ENCODE measurements around the gene KCNQ1.

Gene KCNQ1

GRCh38 chr11:2778630-2779498 lies 334.1 kb downstream of the KCNQ1 start:
- TF ChIP-seq, protein P1, sequence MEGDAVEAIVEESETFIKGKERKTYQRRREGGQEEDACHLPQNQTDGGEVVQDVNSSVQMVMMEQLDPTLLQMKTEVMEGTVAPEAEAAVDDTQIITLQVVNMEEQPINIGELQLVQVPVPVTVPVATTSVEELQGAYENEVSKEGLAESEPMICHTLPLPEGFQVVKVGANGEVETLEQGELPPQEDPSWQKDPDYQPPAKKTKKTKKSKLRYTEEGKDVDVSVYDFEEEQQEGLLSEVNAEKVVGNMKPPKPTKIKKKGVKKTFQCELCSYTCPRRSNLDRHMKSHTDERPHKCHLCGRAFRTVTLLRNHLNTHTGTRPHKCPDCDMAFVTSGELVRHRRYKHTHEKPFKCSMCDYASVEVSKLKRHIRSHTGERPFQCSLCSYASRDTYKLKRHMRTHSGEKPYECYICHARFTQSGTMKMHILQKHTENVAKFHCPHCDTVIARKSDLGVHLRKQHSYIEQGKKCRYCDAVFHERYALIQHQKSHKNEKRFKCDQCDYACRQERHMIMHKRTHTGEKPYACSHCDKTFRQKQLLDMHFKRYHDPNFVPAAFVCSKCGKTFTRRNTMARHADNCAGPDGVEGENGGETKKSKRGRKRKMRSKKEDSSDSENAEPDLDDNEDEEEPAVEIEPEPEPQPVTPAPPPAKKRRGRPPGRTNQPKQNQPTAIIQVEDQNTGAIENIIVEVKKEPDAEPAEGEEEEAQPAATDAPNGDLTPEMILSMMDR (IDR thresholded peaks at IDR 0.05) = no peak

DNA sequence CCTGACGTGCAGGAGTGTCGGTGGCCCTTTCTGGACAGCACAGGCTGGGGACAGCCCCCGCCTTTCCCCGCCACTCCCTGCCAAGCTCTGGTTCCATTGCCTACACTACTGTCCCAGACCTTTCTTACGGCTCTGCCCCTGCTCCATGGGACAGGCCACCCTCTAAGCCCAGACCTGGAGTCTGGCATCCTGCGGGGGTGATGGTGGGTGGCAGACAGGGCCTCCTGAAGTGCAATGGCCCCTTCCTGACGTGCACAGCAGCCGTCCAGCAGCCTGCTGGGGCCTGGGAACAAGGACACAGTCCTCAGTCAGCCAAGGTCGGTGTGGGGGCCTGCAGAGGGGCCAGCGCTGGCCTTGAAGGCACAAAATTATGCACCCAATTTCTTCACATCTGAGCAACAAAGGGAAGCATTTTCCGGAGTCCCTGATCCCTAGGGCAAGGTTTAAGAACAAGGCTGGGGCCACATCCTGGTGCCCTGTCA lies 334.7 kb downstream of the KCNQ1 start:
- TF ChIP-seq, protein P1 (IDR thresholded peaks at IDR 0.05) = no peak

- TF ChIP-seq, protein P1 (IDR thresholded peaks at IDR 0.05) = no peak
Measured at GRCh38 chr11:2779981-2780849, 335.4 kb downstream of the KCNQ1 start.

DNA sequence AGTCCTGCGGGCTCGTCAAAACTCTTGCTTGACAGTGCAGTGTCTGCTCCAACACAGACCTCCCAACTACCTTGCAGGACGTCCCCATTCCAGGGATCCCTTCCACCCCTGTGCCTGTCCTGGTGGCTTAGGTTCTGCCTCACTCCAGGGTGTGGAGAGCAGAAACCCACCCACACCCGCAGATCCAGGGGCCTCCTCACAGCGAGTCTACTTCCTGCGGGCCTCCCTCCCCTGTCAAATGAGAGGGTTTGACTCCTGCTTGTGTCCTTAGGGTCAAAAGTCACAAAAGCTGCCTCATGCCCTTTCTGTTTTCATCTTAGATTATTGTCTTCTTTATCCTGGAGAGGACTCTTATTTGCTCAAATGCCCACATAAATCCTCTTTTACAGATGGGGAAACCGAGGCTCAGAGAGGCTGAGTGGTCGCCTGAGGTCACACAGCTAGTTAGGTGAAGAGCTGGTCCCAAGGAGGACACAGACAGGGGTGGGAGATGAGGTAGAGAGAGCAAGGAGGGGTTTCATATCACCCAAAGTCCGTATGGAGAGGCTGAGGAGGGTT lies 336.1 kb downstream of the KCNQ1 start:
- TF ChIP-seq, protein P1 (IDR thresholded peaks at IDR 0.05) = no peak

DNA sequence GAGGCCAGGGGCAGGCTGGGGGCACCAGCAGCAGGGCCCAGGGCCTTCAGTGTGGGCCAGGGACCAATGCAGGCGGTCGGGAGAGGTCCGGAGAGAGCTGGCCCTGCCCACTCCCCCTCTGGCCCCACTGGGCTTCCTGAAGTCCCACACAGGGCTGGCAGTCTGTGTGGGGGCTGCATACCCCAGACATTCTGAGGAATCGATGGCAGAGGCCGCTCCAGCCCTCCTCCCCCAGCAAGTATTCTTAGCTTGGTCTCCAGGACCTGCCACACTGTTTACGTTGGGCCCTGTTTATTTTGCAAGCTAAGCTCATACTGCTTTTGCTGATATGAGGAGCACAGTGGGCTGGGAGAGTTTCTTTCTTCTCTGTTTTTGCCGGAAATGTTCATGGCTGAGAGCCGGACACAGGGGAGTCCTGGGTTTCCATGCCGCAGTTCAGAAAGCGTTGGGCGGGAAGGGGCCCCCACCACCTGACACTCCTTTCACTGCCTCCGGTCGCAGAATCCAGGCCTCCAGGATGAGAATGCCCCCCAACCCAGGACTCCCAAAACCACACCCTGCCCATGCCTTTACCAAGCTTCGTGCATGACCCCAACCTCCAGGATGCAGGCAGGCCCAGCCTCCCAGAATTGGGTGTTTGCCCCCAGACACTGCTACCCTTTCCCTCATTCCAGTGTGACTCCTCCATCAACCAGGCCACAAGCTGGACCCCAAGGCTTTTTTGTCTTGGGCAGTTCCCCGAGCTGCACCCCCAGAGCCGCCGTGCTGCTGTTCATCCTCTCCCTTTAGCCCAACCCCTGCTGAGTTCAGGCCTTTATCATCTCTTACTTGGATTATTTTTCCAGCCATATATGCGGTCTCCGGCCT lies 336.8 kb downstream of the KCNQ1 start:
- TF ChIP-seq, protein P1 (IDR thresholded peaks at IDR 0.05) = no peak

DNA sequence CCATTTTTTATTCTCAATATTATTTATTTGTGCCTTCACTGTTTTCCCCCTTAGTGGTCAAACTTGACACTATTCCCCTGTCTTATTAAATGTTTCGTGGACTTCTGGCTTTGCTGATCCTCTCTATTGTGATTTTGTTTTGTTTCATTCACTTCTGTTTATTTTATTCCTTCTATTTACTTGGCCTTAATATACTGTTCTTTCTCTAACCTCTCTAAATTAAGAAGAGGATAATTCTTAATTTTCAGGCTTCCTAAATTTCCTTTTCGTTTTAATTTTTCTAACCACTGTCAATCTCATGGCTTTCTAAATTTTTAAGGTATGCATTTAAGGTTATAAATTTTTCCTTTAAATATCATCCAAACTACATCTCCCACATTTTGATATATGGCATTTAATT lies 338.0 kb downstream of the KCNQ1 start:
- TF ChIP-seq, protein P1 (IDR thresholded peaks at IDR 0.05) = no peak
